Measurements from ENCODE around the gene SIN3A.
"Not testable (repeated sequence)": the region's sequence is repeated elsewhere in the genome, so short reads cannot be mapped to it uniquely, and the experiment has no call there.

SIN3A gene

GRCh38 chr15:75353604-75354003 lies 97.9 kb downstream of the SIN3A start:
- no peak for DNase-seq

- DNase-seq = no peak
These were observed 99.1 kb downstream of the SIN3A start for GRCh38 chr15:75352186-75353080.

- no peak for DNase-seq
These were observed 100.7 kb downstream of the SIN3A start for GRCh38 chr15:75350601-75351361.

- DNase-seq = no peak
These were observed 101.5 kb downstream of the SIN3A start for GRCh38 chr15:75349851-75350588.

- not testable (repeated sequence) for DNase-seq
These were observed 102.2 kb downstream of the SIN3A start for GRCh38 chr15:75349351-75349669.

- DNase-seq = no peak
These were observed 102.7 kb downstream of the SIN3A start for GRCh38 chr15:75348562-75349350.

GRCh38 chr15:75348034-75348561 lies 103.4 kb downstream of the SIN3A start:
- no peak for DNase-seq

GRCh38 chr15:75347222-75348033 lies 104.1 kb downstream of the SIN3A start:
- DNase-seq = no peak

GRCh38 chr15:75346796-75347221 lies 104.7 kb downstream of the SIN3A start, which contains the start of gene NEIL1:
NEIL1 (plus strand) TSS chr15:75347039; CDS start chr15:75348906, 1,867 bp downstream.
- peak; percentile 20 for DNase-seq

GRCh38 chr15:75343953-75344352 lies 107.5 kb downstream of the SIN3A start:
- not testable (repeated sequence) for DNase-seq

GRCh38 chr15:75342221-75342620 lies 109.3 kb downstream of the SIN3A start:
- DNase-seq = no peak

GRCh38 chr15:75339531-75340240 lies 111.8 kb downstream of the SIN3A start:
- DNase-seq = no peak

- no peak for DNase-seq
These were observed 112.7 kb downstream of the SIN3A start for GRCh38 chr15:75338661-75339240.

- peak; percentile 83 for DNase-seq
These were observed 115.7 kb downstream of the SIN3A start, which contains the start of gene COMMD4 for GRCh38 chr15:75335705-75336355. COMMD4 (plus strand) TSS chr15:75336063; CDS start chr15:75336090, 27 bp downstream.

GRCh38 chr15:75335313-75335704 lies 116.2 kb downstream of the SIN3A start:
- no peak for DNase-seq

GRCh38 chr15:75333654-75334419 lies 117.7 kb downstream of the SIN3A start:
- DNase-seq = not testable (repeated sequence)

GRCh38 chr15:75332093-75332492 lies 119.4 kb downstream of the SIN3A start:
- DNase-seq = not testable (repeated sequence)

- DNase-seq = no peak
These were observed 121.9 kb downstream of the SIN3A start for GRCh38 chr15:75329571-75329970.
